Measurements from ENCODE around the gene C3. TPM values are rescaled to one million over a fixed set of nuclear protein-coding genes. Genes with fewer than 3 reads are reported as not detected.
"Not testable (repeated sequence)": the region's sequence is repeated elsewhere in the genome, so short reads cannot be mapped to it uniquely, and the experiment has no call there.

The C3 gene
- total and polyA plus RNA-seq, 2 experiments from 2014 or later = 556 to 563 TPM

DNA sequence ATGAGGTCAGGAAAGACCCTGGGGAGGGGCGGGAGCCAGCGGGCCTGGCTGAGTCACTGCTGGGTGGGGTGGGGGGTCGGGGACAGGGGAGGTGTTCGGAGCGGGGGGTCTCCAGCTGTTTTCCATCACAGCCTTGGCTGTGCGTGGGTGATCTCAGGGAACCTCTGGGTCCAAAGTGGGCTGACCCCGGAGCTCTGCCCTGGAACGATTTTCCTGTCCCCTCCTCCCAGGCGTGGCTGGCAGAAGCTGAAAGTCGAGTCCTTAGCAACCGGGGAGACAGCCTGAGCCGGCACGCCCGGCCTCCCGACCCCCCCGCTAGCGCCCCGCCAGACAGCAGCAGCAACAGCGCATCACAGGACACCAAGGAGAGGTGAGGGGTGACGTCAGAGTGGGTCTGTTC lies 29.6 kb upstream of the C3 start:
- Histone ChIP-seq H3K9me3 (ENCODE audit: low read depth) (no peaks in the 10 kb centered on the region), H4K20me1 (ENCODE audit: insufficient read depth, poor library complexity, severe bottlenecking) (no peaks in the 10 kb centered on the region), H3K36me3 (replicated peaks; ENCODE audit: insufficient read depth, low read depth) (no peaks in the 10 kb centered on the region), H3K27me3 (no peaks in the 10 kb centered on the region), H3K4me2 (no peak overlapping the region), H3K27ac (peak overlapping the region; percentile 16), H2AFZ (no peak overlapping the region), H3K79me2 (peaks cover 21% of the 10 kb centered on the region), H3K9me2 (replicated peaks; ENCODE audit: insufficient read depth) (no peaks in the 10 kb centered on the region), H3K4me3 (no peak overlapping the region), H3K4me1 (ENCODE audit: insufficient read depth) (peaks cover 13% of the 10 kb centered on the region)
- no peak for DNase-seq (ENCODE audit: low spot score)
- no peak for TF ChIP-seq EZH2 (IDR thresholded peaks at IDR 0.05; ENCODE audit: borderline replicate concordance)
- no peak for TF ChIP-seq EZH2phosphoT487 (IDR thresholded peaks at IDR 0.05; ENCODE audit: low read depth, severe bottlenecking, unreplicated experiment)
- TF ChIP-seq, protein P1, sequence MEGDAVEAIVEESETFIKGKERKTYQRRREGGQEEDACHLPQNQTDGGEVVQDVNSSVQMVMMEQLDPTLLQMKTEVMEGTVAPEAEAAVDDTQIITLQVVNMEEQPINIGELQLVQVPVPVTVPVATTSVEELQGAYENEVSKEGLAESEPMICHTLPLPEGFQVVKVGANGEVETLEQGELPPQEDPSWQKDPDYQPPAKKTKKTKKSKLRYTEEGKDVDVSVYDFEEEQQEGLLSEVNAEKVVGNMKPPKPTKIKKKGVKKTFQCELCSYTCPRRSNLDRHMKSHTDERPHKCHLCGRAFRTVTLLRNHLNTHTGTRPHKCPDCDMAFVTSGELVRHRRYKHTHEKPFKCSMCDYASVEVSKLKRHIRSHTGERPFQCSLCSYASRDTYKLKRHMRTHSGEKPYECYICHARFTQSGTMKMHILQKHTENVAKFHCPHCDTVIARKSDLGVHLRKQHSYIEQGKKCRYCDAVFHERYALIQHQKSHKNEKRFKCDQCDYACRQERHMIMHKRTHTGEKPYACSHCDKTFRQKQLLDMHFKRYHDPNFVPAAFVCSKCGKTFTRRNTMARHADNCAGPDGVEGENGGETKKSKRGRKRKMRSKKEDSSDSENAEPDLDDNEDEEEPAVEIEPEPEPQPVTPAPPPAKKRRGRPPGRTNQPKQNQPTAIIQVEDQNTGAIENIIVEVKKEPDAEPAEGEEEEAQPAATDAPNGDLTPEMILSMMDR (IDR thresholded peaks at IDR 0.05; ENCODE audit: poor library complexity) = no peak
- WGBS (ENCODE audit: low lambda C conversion rate, missing lambda C conversion rate) = 82% methylated on average over 11 of the region's 20 CpGs

DNA sequence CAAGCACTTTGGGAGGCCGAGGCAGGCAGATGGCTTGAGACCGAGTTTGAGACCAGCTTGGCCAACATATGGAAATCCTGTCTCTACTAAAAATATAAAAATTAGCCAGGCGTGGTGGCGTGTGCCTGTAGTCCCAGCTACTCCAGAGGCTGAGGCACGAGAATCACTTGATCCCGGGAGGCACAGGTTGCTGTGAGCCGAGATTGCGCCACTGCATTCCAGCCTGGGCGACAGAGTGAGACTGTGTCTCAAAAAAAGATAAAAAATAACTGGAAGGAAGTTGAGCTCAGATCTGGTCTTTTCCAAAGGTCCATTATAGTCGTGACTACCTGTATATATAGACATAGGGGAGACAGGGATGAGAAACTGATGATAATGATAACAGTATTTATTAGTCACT lies 28.1 kb upstream of the C3 start:
- not testable (repeated sequence) for H3K27me3 ChIP-seq; H3K9me2 ChIP-seq (replicated peaks; ENCODE audit: insufficient read depth); DNase-seq (ENCODE audit: low spot score); H3K4me3 ChIP-seq; H3K4me2 ChIP-seq; H2AFZ ChIP-seq; H3K9me3 ChIP-seq (ENCODE audit: low read depth); H3K36me3 ChIP-seq (replicated peaks; ENCODE audit: insufficient read depth, low read depth); H4K20me1 ChIP-seq (ENCODE audit: insufficient read depth, poor library complexity, severe bottlenecking)
- H3K79me2 ChIP-seq = peaks cover 21% of the 10 kb centered on the region
- peak overlapping the region; percentile 24 for H3K27ac ChIP-seq
- 76% methylated on average over 10 of the region's 10 CpGs for WGBS (ENCODE audit: low lambda C conversion rate, missing lambda C conversion rate)
- peaks cover 27% of the 10 kb centered on the region for H3K4me1 ChIP-seq (ENCODE audit: insufficient read depth)

DNA sequence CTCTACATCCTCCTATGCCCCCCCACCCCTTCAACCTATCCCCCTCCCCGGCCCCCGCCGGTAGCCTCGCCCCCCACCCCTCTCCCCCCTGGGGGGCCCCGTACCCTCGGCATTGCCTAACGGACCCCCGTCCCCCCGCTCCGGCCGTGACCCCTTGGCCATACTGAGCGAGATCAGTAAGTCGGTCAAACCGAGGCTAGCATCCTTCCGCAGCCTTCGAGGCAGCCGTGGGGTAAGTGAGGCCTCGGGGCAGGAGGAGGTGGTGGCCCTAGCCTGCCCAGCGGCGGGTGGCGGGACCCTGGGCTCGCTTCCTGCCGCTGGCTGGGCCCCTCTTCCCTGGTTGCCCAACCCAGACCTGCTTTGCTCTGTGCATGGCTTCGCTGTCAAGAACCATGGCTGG lies 25.5 kb upstream of the C3 start:
- H3K9me3 ChIP-seq (ENCODE audit: low read depth) = no peaks in the 10 kb centered on the region
- no peaks in the 10 kb centered on the region for H3K9me2 ChIP-seq (replicated peaks; ENCODE audit: insufficient read depth)
- H3K27me3 ChIP-seq = no peaks in the 10 kb centered on the region
- no peak overlapping the region for H2AFZ ChIP-seq
- H4K20me1 ChIP-seq (ENCODE audit: insufficient read depth, poor library complexity, severe bottlenecking) = peaks cover 5% of the 10 kb centered on the region
- no peak for DNase-seq (ENCODE audit: low spot score)
- H3K27ac ChIP-seq = no peak overlapping the region
- TF ChIP-seq EZH2 (IDR thresholded peaks at IDR 0.05; ENCODE audit: borderline replicate concordance) = no peak
- no peak for TF ChIP-seq EZH2phosphoT487 (IDR thresholded peaks at IDR 0.05; ENCODE audit: low read depth, severe bottlenecking, unreplicated experiment)
- TF ChIP-seq, protein P1 (IDR thresholded peaks at IDR 0.05; ENCODE audit: poor library complexity) = no peak
- H3K4me3 ChIP-seq = no peak overlapping the region
- peaks cover 31% of the 10 kb centered on the region for H3K4me1 ChIP-seq (ENCODE audit: insufficient read depth)
- H3K79me2 ChIP-seq = peaks cover 36% of the 10 kb centered on the region
- H3K36me3 ChIP-seq (replicated peaks; ENCODE audit: insufficient read depth, low read depth) = no peaks in the 10 kb centered on the region
- WGBS (ENCODE audit: low lambda C conversion rate, missing lambda C conversion rate) = 96% methylated on average over 14 of the region's 24 CpGs
- no peak overlapping the region for H3K4me2 ChIP-seq

DNA sequence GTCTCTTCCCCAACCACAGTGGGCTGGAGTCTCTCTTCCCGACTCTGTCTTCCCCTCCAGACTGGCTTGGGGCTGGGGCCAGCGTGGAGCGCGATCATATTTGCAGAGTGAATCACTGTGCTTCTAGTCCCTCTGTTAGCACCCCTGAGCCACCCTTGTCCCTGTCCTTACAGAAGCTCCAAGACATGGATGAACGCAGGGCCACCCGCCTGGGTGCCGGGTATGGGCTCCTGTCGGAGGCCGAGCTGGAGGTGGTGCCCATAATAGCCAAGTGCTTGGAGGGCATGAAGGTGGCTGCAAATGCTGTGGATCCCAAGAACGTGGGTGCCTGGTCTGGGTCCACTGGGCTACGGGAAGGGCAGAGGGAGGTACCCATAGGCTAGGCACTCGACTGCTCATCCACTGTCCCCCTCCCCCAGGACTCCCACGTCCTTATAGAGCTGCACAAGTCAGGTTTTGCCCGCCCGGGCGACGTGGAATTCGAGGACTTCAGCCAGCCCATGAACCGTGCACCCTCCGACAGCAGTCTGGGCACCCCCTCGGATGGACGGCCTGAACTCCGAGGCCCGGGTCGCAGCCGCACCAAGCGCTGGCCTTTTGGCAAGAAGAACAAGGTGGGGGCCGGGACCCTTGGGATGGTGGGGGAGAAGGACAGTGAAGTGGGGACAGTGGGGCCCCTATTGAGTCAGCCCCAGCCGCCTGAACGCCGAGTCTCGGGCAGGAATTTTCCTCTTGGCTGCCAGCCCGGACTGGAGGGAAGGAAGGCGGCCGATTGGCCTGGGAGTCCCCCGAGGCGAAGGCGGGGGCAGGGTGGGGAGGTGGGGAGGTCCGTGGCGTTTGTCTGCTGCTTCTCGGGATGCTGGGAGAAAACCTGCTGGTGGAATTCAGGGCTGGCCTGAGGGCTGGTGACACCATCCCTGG lies 24.2 kb upstream of the C3 start:
- 67% methylated on average over 37 of the region's 41 CpGs for WGBS (ENCODE audit: low lambda C conversion rate, missing lambda C conversion rate)
- Histone ChIP-seq H3K9me2 (replicated peaks; ENCODE audit: insufficient read depth) (no peaks in the 10 kb centered on the region), H3K4me3 (no peak overlapping the region), H3K4me1 (ENCODE audit: insufficient read depth) (peaks cover 31% of the 10 kb centered on the region), H2AFZ (no peak overlapping the region), H3K79me2 (peaks cover 49% of the 10 kb centered on the region), H3K4me2 (peak overlapping the region; percentile 58), H3K9me3 (ENCODE audit: low read depth) (no peaks in the 10 kb centered on the region), H4K20me1 (ENCODE audit: insufficient read depth, poor library complexity, severe bottlenecking) (peaks cover 5% of the 10 kb centered on the region), H3K27me3 (no peaks in the 10 kb centered on the region), H3K27ac (peak overlapping the region; percentile 82), H3K36me3 (replicated peaks; ENCODE audit: insufficient read depth, low read depth) (no peaks in the 10 kb centered on the region)
- peak; percentile 79 for DNase-seq (ENCODE audit: low spot score)
- TF ChIP-seq, protein P1 (IDR thresholded peaks at IDR 0.05; ENCODE audit: poor library complexity) = no peak
- TF ChIP-seq EZH2phosphoT487 (IDR thresholded peaks at IDR 0.05; ENCODE audit: low read depth, severe bottlenecking, unreplicated experiment) (no peak), EZH2 (IDR thresholded peaks at IDR 0.05; ENCODE audit: borderline replicate concordance) (no peak)

All from hepatocyte (in vitro differentiated cells).